ENCODE results near the gene BAHCC1.
A peak's percentile ranks its signal among the peaks of the same experiment; 100 is the strongest.

Gene BAHCC1

DNA sequence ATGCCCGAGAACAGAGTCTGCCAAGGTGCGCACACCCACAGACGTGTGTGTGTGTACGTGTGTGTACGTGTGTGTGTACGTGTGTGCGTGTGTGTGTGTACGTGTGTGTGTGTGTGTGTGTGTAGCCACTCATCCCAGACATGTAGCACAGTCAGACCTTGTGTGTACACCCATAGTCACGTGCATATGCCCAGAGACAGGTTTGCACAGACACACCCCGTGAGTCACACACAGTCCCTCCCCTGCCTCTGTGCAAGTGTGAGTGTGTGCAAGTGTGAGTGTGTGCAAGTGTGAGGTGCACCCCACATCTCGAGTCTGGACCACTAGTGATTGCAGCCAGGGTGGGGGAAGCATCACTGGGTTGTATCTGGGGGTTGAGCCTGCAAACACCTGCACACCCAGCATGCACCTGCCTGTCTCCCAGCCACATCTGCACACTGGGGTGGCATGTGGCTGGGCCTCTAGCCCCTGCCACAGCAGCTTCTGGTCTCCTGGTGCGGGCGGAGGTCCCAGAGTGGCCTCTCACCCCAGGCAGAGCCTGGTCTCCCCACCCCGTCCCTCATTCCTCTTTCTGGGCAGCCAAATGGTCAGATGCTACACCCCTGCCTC, 23.6 kb downstream of the BAHCC1 start:
- POLR2A ChIA-PET, result interaction anchor here (0.6 to 1.9 kb wide), 22 partner anchors 10 to 180 kb away, joined by 3 to 35 read pairs (median 4); partner anchors contain the start of genes ACTG1, BAHCC1, NDUFAF8 and SLC38A10
- no peaks in the 10 kb centered on the region for H3K9me3 ChIP-seq (ENCODE audit: control insufficient read depth, insufficient read depth, low read depth, low read length)
- TF ChIP-seq ZNF513 (tag by site-specific recombination; IDR thresholded peaks at IDR 0.05), result no peak
- TF ChIP-seq ZNF48 (tag by site-specific recombination; IDR thresholded peaks at IDR 0.05), result no peak
- peak; percentile 98 for TF ChIP-seq ZSCAN4 (tag by site-specific recombination; IDR thresholded peaks at IDR 0.05)
- TF ChIP-seq ZNF626 (tag by site-specific recombination; IDR thresholded peaks at IDR 0.05), result no peak
- TF ChIP-seq GLI2 (tag by site-specific recombination; IDR thresholded peaks at IDR 0.05; ENCODE audit: borderline replicate concordance, low read depth), result no peak
- TF ChIP-seq ZNF664 (tag by site-specific recombination; IDR thresholded peaks at IDR 0.05), result no peak
- TF ChIP-seq GFI1B (tag by site-specific recombination; IDR thresholded peaks at IDR 0.05), result no peak
- TF ChIP-seq ZBTB48 (tag by site-specific recombination; IDR thresholded peaks at IDR 0.05), result 0 out of 2 replicates have a peak, but pooled peaks have one; percentile 17
- TF ChIP-seq GLI4 (tag by site-specific recombination; IDR thresholded peaks at IDR 0.05), result no peak
- peak; percentile 28; the same call in 1 of the 2 replicates for TF ChIP-seq ZNF18 (tag by site-specific recombination; IDR thresholded peaks at IDR 0.05)
- TF ChIP-seq ZBTB7A (tag by site-specific recombination; IDR thresholded peaks at IDR 0.05; ENCODE audit: low read depth), result no peak
- no peak for TF ChIP-seq ZNF621 (tag by site-specific recombination; IDR thresholded peaks at IDR 0.05)
- no peak for TF ChIP-seq ZNF555 (tag by site-specific recombination; conservative IDR thresholded peaks at IDR 0.05)
- no peak for TF ChIP-seq ZNF132 (tag by site-specific recombination; IDR thresholded peaks at IDR 0.05; ENCODE audit: borderline replicate concordance)
- no peak for TF ChIP-seq ZNF148 (tag by site-specific recombination; IDR thresholded peaks at IDR 0.05; ENCODE audit: borderline replicate concordance)
- no peak for TF ChIP-seq ZXDB (tag by site-specific recombination; IDR thresholded peaks at IDR 0.05)
- CTCF ChIA-PET, result interaction anchor here (0.7 to 1.6 kb wide), 4 partner anchors 22 to 66 kb away, joined by 3 to 16 read pairs (median 4); no protein-coding TSS in a partner anchor
- H3K4me3 ChIP-seq (ENCODE audit: low read depth, low read length), result no peak overlapping the region
- H3K36me3 ChIP-seq (ENCODE audit: control insufficient read depth in 2 of 2, insufficient read depth in 1 of 2, low read length in 2 of 2), result no peaks in the 10 kb centered on the region
- H3K4me1 ChIP-seq (ENCODE audit: control insufficient read depth, insufficient read depth, low read length), result peaks cover 16% of the 10 kb centered on the region
- peak overlapping the region; percentile 81 for H3K27ac ChIP-seq (ENCODE audit: extremely low read depth, low read depth, low read length)

- Histone ChIP-seq H3K4me3 (ENCODE audit: low read depth, low read length) (peak overlapping the region; percentile 25), H3K27ac (ENCODE audit: extremely low read depth, low read depth, low read length) (peak overlapping the region; percentile 81), H3K4me1 (ENCODE audit: control insufficient read depth, insufficient read depth, low read length) (peaks cover 16% of the 10 kb centered on the region), H3K9me3 (ENCODE audit: control insufficient read depth, insufficient read depth, low read depth, low read length) (no peaks in the 10 kb centered on the region), H3K36me3 (ENCODE audit: control insufficient read depth in 2 of 2, insufficient read depth in 1 of 2, low read length in 2 of 2) (no peaks in the 10 kb centered on the region)
- CTCF ChIA-PET, result interaction anchor here (0.7 to 1.6 kb wide), 4 partner anchors 8 to 65 kb away, joined by 3 to 16 read pairs (median 4); no protein-coding TSS in a partner anchor
- POLR2A ChIA-PET, result interaction anchor here (0.6 to 1.9 kb wide), 24 partner anchors 11 to 197 kb away, joined by 3 to 35 read pairs (median 4); partner anchors contain the start of genes ACTG1, BAHCC1, CEP131 and NDUFAF8
- TF ChIP-seq ZNF560 (tag by site-specific recombination; IDR thresholded peaks at IDR 0.05; ENCODE audit: borderline replicate concordance) (no peak), ZNF791 (tag by site-specific recombination; IDR thresholded peaks at IDR 0.05) (no peak), ZEB2 (tag by site-specific recombination; IDR thresholded peaks at IDR 0.05) (peak; percentile 92), ZNF132 (tag by site-specific recombination; IDR thresholded peaks at IDR 0.05; ENCODE audit: borderline replicate concordance) (no peak), EGR2 (tag by site-specific recombination; IDR thresholded peaks at IDR 0.05; ENCODE audit: low read depth) (peak; percentile 98), ZNF37A (tag by site-specific recombination; IDR thresholded peaks at IDR 0.05) (no peak), ZNF18 (tag by site-specific recombination; IDR thresholded peaks at IDR 0.05) (peak; percentile 40; the same call in 1 of the 2 replicates), ZNF654 (tag by site-specific recombination; IDR thresholded peaks at IDR 0.05; ENCODE audit: low read depth) (no peak), SP3 (tag by site-specific recombination; IDR thresholded peaks at IDR 0.05) (peak; percentile 98), KLF10 (tag by site-specific recombination; IDR thresholded peaks at IDR 0.05) (peak; percentile 87), ZSCAN23 (tag by site-specific recombination; IDR thresholded peaks at IDR 0.05) (no peak; the same call in 1 of the 2 replicates), ZNF521 (tag by site-specific recombination; IDR thresholded peaks at IDR 0.05) (no peak)
Observed at GRCh38 chr17:81419319-81419885, 24.1 kb downstream of the BAHCC1 start.

Data from HEK293 (cell line).